HG03342 (cell line): ENCODE data around the gene HOXD8.

Experiments
- ATAC-seq: cut with Tn5 transposase; IDR thresholded peaks from one replicate; pipeline ENCODE4 v1.9.1; 2021; ENCODE audit warnings: mild to moderate bottlenecking, moderate library complexity; ENCODE audit not compliant: unreplicated experiment

Gene HOXD8

GRCh38 chr2:176102309-176102866, 27.1 kb upstream of the HOXD8 start:
- ATAC-seq, result no peak

GRCh38 chr2:176103194-176103593, 26.3 kb upstream of the HOXD8 start:
- no peak for ATAC-seq

- ATAC-seq, result no peak
Measured at GRCh38 chr2:176103742-176104315, 25.7 kb upstream of the HOXD8 start.

- no peak for ATAC-seq
Measured at GRCh38 chr2:176104316-176105077, 25.0 kb upstream of the HOXD8 start.

GRCh38 chr2:176105078-176105729, 24.3 kb upstream of the HOXD8 start:
- no peak for ATAC-seq

- no peak for ATAC-seq
Measured at GRCh38 chr2:176105730-176106580, 23.6 kb upstream of the HOXD8 start.

- ATAC-seq, result no peak
Measured at GRCh38 chr2:176106581-176107539, 22.6 kb upstream of the HOXD8 start, which contains the start of gene HOXD11. HOXD11 (plus strand) TSS chr2:176107280; CDS start chr2:176107356, 76 bp downstream.

GRCh38 chr2:176107731-176108181, 21.7 kb upstream of the HOXD8 start:
- no peak for ATAC-seq

- ATAC-seq, result no peak
Measured at GRCh38 chr2:176109192-176109901, 20.2 kb upstream of the HOXD8 start.

- ATAC-seq, result no peak
Measured at GRCh38 chr2:176109946-176110345, 19.6 kb upstream of the HOXD8 start.

GRCh38 chr2:176110415-176111308, 18.8 kb upstream of the HOXD8 start:
- no peak for ATAC-seq

- no peak for ATAC-seq
Measured at GRCh38 chr2:176111309-176111663, 18.2 kb upstream of the HOXD8 start.

- ATAC-seq, result no peak
Measured at GRCh38 chr2:176111846-176112374, 17.6 kb upstream of the HOXD8 start.

- ATAC-seq, result no peak
Measured at GRCh38 chr2:176112375-176113302, 16.9 kb upstream of the HOXD8 start.

GRCh38 chr2:176114120-176114929, 15.2 kb upstream of the HOXD8 start:
- ATAC-seq, result no peak
